Mesendoderm (in vitro differentiated cells): ENCODE results near the gene C5AR1.
"Not testable (repeated sequence)": the region's sequence is repeated elsewhere in the genome, so short reads cannot be mapped to it uniquely, and the experiment has no call there.

ENCODE experiments used
- DNase-seq: peaks from one replicate; pipeline ENCODE4 v3.0.0; 2013
- H2AK5ac ChIP-seq: 2 replicates; pipeline ENCODE4 v1.6.1; 2013; ENCODE audit warnings: low read length, inconsistent platforms
- H2BK120ac ChIP-seq: 2 replicates; pipeline ENCODE4 v1.6.1; 2013; ENCODE audit warnings: low read depth, mild to moderate bottlenecking, low read length, moderate library complexity, mixed read lengths
- H2BK15ac ChIP-seq: replicated peaks from 2 replicates; pipeline ENCODE4 v1.6.1; 2013; ENCODE audit warnings: low read depth, mild to moderate bottlenecking, moderate library complexity
- H2BK5ac ChIP-seq: 2 replicates; pipeline ENCODE4 v1.6.1; 2013; ENCODE audit warnings: low read length, inconsistent platforms
- H3K18ac ChIP-seq: 2 replicates; pipeline ENCODE4 v1.6.1; 2013; ENCODE audit warnings: mild to moderate bottlenecking, low read length, mixed read lengths
- H3K23ac ChIP-seq: one replicate; pipeline ENCODE4 v1.6.1; 2013; ENCODE audit warnings: low read length
- H3K27ac ChIP-seq: 2 replicates; pipeline ENCODE4 v1.5.1; 2013; ENCODE audit warnings: low read depth, mild to moderate bottlenecking, inconsistent platforms, low read length, moderate library complexity
- H3K27me3 ChIP-seq: 2 replicates; pipeline ENCODE4 v1.6.1; 2013; ENCODE audit warnings: low read length, control low read depth, mild to moderate bottlenecking, inconsistent platforms; ENCODE audit not compliant: insufficient read depth, poor library complexity
- H3K36me3 ChIP-seq: 2 replicates; pipeline ENCODE4 v1.6.1; 2013; ENCODE audit warnings: low read length, inconsistent platforms; ENCODE audit not compliant: control insufficient read depth, insufficient read depth
- H3K4ac ChIP-seq: one replicate; pipeline ENCODE4 v1.6.1; 2013; ENCODE audit warnings: low read depth, mild to moderate bottlenecking, low read length, moderate library complexity
- H3K4me1 ChIP-seq: 2 replicates; pipeline ENCODE4 v1.6.1; 2013; ENCODE audit warnings: low read depth, low read length, inconsistent platforms; ENCODE audit not compliant: control insufficient read depth
- H3K4me2 ChIP-seq: 2 replicates; pipeline ENCODE4 v1.6.1; 2013; ENCODE audit warnings: low read length
- H3K4me3 ChIP-seq: 2 replicates; pipeline ENCODE4 v1.5.1; 2013; ENCODE audit warnings: mild to moderate bottlenecking, low read length
- H3K56ac ChIP-seq: one replicate; pipeline ENCODE4 v1.6.1; 2013; ENCODE audit warnings: low read length
- H3K79me1 ChIP-seq: 2 replicates; pipeline ENCODE4 v1.6.1; 2013; ENCODE audit warnings: low read length, inconsistent platforms
- H3K79me2 ChIP-seq: 2 replicates; pipeline ENCODE4 v1.6.1; 2013; ENCODE audit warnings: mild to moderate bottlenecking, low read length; ENCODE audit not compliant: control insufficient read depth, insufficient read depth
- H3K9ac ChIP-seq: 2 replicates; pipeline ENCODE4 v1.6.1; 2013; ENCODE audit warnings: low read length, inconsistent platforms
- H4K5ac ChIP-seq: one replicate; pipeline ENCODE4 v1.6.1; 2013; ENCODE audit warnings: low read length
- H4K8ac ChIP-seq: one replicate; pipeline ENCODE4 v1.6.1; 2013; ENCODE audit warnings: low read depth, mild to moderate bottlenecking, control low read depth, low read length, moderate library complexity
- WGBS: extraction: QIAGEN DNeasy Blood & Tissue Kit; methylation state at CpG from one replicate; pipeline ENCODE4 v1.1.7; 2013; ENCODE audit warnings: low lambda C conversion rate, missing lambda C conversion rate; ENCODE audit not compliant: insufficient coverage; ENCODE audit errors: extremely low coverage; 5-methylcytosine and 5-hydroxymethylcytosine counted together

C5AR1 gene

DNA sequence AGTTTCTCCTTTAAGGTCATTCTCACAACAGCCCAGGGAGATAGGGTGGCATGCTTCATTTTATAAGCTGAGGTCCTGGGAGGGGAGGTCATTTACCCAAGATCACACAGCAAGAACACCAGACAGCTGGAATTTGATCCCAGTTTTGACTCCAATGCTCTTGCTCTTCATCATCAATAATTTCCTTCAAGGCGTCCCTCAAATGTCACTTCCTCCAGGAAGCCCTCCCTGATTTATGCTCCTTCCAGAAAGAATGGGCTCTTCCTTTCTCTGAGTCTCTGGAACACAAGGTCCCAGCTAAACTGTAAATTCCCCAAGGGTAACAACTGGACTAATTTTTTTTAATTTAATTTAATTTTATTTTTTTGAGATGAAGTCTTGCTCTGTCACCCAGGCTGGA lies 34.8 kb downstream of the C5AR1 start:
- no peak overlapping the region for H2BK5ac ChIP-seq
- no peaks in the 10 kb centered on the region for H3K27me3 ChIP-seq
- no peak overlapping the region for H2BK15ac ChIP-seq
- no peak overlapping the region for H4K8ac ChIP-seq
- no peak overlapping the region for H3K9ac ChIP-seq
- H3K79me1 ChIP-seq, result peaks cover 1% of the 10 kb centered on the region
- H3K4me3 ChIP-seq, result no peak overlapping the region
- no peak overlapping the region for H3K4ac ChIP-seq
- no peak overlapping the region for H3K4me2 ChIP-seq
- H3K27ac ChIP-seq, result no peak overlapping the region
- H3K4me1 ChIP-seq, result no peaks in the 10 kb centered on the region
- no peak overlapping the region for H3K56ac ChIP-seq
- no peaks in the 10 kb centered on the region for H3K36me3 ChIP-seq
- no peak overlapping the region for H2BK120ac ChIP-seq
- H2AK5ac ChIP-seq, result no peak overlapping the region
- H3K23ac ChIP-seq, result no peak overlapping the region
- no peak for DNase-seq
- no peak overlapping the region for H4K5ac ChIP-seq
- H3K18ac ChIP-seq, result no peak overlapping the region
- no CpG with 5 or more reads among the region's 1 CpG for whole genome bisulfite sequencing
- peaks cover 1% of the 10 kb centered on the region for H3K79me2 ChIP-seq

DNA sequence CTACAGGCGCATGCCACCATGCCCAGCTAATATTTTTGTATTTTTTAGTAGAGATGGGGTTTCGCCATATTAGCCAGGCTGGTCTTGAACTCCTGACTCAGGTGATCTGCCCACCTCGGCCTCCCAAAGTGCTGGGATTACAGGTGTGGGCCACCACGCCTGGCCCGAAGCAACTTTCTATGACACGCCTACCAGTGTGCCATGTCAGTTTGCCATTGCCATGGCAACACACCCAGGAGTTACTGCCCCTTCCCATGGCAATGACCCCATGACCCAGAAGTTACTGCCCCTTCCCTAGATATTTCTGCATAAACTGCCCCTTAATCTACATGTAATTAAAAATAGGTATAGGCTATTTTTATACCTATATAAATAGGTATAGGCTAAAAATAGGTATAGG lies 36.4 kb downstream of the C5AR1 start:
- not testable (repeated sequence) for H3K4me3 ChIP-seq, H2AK5ac ChIP-seq, H3K56ac ChIP-seq, H3K23ac ChIP-seq, H3K79me1 ChIP-seq, H4K5ac ChIP-seq, DNase-seq, H3K4me2 ChIP-seq, H2BK5ac ChIP-seq, H4K8ac ChIP-seq, H3K27ac ChIP-seq, H2BK120ac ChIP-seq, H3K4ac ChIP-seq, H3K18ac ChIP-seq, H2BK15ac ChIP-seq, H3K4me1 ChIP-seq, H3K27me3 ChIP-seq, H3K36me3 ChIP-seq, H3K9ac ChIP-seq
- H3K79me2 ChIP-seq, result peaks cover 14% of the 10 kb centered on the region
- WGBS, result no CpG with 5 or more reads among the region's 6 CpGs

DNA sequence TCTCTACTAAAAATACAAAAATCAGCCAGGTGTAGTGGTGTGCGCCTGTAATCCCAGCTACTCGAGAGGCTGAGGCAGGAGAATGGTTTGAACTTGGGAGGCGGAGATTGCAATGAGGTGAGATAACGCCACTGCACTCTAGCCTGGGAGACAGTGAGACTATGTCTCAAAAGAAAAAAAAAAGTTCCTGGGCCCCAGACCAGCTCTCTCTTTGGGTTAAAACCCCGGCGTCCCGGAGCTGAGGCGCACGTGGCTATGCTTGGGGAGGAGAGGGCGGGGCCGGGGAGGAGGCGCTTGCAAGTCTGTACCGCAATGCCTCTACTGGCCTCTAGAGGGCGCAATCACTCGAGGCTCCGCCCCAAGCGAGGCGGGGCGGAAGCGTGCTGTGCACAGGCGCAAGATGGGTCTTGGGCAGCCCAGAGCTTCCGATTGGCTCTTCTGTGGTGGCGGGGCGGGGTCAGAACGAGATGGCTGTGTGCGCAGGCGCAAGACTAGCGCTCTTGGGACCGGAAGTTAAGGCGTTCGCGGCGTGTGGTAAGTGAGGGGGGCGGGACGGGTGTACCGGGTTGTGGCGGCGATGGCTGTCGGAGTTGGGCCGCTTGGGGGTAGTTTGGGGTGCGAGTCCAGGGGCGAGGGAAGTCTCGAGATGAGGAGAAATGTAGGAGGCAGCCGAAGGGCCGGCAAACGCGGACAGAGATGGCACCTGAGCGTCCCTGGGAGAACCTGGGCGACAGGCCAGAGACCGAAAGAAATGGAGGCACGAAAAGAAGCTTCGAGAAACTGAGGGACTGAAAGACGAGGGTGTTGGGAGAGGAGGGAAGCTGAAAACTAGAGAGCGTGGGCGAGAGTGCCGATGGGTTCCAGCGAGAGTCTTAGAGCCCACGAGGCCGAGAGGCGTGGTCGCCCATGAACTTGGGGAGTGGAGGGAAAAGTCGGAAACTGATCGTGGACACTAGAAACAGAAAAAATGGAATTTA lies 39.4 kb downstream of the C5AR1 start, which contains the start of gene DHX34:
TSS of gene DHX34 (plus strand) at position 497 of the 977 bp plus-strand sequence. CDS start 3,716 bp downstream, outside the sequence.
- Histone ChIP-seq H3K4ac (peak within 1 kb of the TSS; percentile 48), H3K36me3 (peaks cover 9% of the 10 kb centered on the region), H3K4me2 (peak within 1 kb of the TSS; percentile 96), H3K56ac (peak within 1 kb of the TSS; percentile 98), H2BK5ac (peak within 1 kb of the TSS; percentile 14), H3K27ac (no peak within 1 kb of the TSS), H3K79me1 (peaks cover 24% of the 10 kb centered on the region), H4K5ac (no peak within 1 kb of the TSS), H2BK120ac (no peak within 1 kb of the TSS), H3K4me3 (peak within 1 kb of the TSS; percentile 81), H3K27me3 (no peaks in the 10 kb centered on the region), H3K4me1 (peaks cover 1% of the 10 kb centered on the region), H2AK5ac (peak within 1 kb of the TSS; percentile 40), H4K8ac (no peak within 1 kb of the TSS), H3K23ac (no peak within 1 kb of the TSS), H3K79me2 (peaks cover 32% of the 10 kb centered on the region), H3K18ac (peak within 1 kb of the TSS; percentile 13), H3K9ac (peak within 1 kb of the TSS; percentile 90), H2BK15ac (no peak within 1 kb of the TSS)
- peak; percentile 99 for DNase-seq
- WGBS, result no CpG with 5 or more reads among the region's 63 CpGs

DNA sequence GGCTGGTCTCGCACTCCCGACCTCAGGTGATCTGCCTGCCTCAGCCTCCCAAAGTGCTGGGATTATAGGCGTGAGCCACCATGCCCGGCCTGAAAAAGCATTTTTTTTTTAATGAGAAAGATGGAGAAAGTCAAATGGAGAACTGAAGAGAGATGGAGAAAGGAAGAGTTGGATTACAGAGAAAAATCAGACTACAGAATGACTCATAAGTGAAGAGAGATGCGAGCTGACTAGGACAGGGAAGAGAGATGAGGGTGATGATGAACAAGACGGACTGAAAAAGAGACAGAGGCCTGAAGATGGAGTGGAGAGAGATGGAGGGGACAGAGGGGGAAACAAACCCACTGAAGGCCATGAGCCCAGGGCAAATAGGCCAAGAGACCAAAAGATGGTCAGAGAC lies 41.0 kb downstream of the C5AR1 start:
- Histone ChIP-seq H3K36me3 (peaks cover 11% of the 10 kb centered on the region), H2BK5ac (no peak overlapping the region), H3K4ac (no peak overlapping the region), H3K23ac (no peak overlapping the region), H3K79me1 (peaks cover 26% of the 10 kb centered on the region), H2BK120ac (no peak overlapping the region), H3K27me3 (no peaks in the 10 kb centered on the region), H4K5ac (no peak overlapping the region), H3K9ac (peak overlapping the region; percentile 35), H3K56ac (no peak overlapping the region), H3K79me2 (peaks cover 34% of the 10 kb centered on the region), H2AK5ac (no peak overlapping the region), H4K8ac (no peak overlapping the region), H2BK15ac (no peak overlapping the region), H3K4me3 (no peak overlapping the region), H3K18ac (no peak overlapping the region), H3K4me2 (no peak overlapping the region), H3K27ac (no peak overlapping the region), H3K4me1 (peaks cover 1% of the 10 kb centered on the region)
- no CpG with 5 or more reads among the region's 6 CpGs for WGBS
- DNase-seq, result no peak

DNA sequence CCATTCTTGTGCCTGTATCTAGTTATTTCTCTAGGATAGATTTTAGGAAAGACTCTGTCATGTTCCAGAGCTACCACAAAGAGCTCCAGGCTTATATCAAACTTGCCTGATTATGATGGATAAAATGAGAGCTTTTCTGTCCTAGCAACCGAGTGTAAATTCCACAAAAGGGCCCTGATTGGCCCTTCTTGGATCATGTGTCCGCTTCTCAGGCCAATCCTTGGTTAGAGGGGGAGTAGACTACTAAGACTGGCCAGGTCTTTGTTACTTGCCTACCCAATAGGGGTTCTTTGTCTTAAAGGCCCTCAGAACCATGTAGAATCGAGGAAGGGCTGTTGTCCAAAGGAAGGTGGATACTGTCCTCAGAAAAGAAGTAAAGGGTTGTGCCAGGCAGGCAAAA lies 41.9 kb downstream of the C5AR1 start:
- no CpG with 5 or more reads among the region's 3 CpGs for WGBS
- Histone ChIP-seq H2BK120ac (no peak overlapping the region), H3K4me1 (peaks cover 1% of the 10 kb centered on the region), H3K9ac (no peak overlapping the region), H4K8ac (no peak overlapping the region), H3K18ac (no peak overlapping the region), H3K27me3 (no peaks in the 10 kb centered on the region), H3K36me3 (peaks cover 11% of the 10 kb centered on the region), H2BK15ac (no peak overlapping the region), H3K4ac (no peak overlapping the region), H3K27ac (no peak overlapping the region), H3K79me2 (peaks cover 34% of the 10 kb centered on the region), H3K56ac (no peak overlapping the region), H3K4me2 (no peak overlapping the region), H3K4me3 (no peak overlapping the region), H2BK5ac (no peak overlapping the region), H2AK5ac (no peak overlapping the region), H3K79me1 (peaks cover 26% of the 10 kb centered on the region), H4K5ac (no peak overlapping the region), H3K23ac (no peak overlapping the region)
- DNase-seq, result peak; percentile 69
